GM12892 (cell line): Measurements from ENCODE around the gene MIXL1.

Source experiments
- POLR2A ChIP-seq: IDR thresholded peaks from 2 replicates; pipeline ENCODE4 v1.6.1; 2011; ENCODE audit warnings: low read depth, low read length, control low read depth
- POLR2AphosphoS5 ChIP-seq: IDR thresholded peaks from 2 replicates; pipeline ENCODE4 v1.6.1; 2011; ENCODE audit warnings: low read depth, low read length, control low read depth
- TAF1 ChIP-seq: IDR thresholded peaks from 2 replicates; pipeline ENCODE4 v1.6.1; 2011; ENCODE audit warnings: low read depth, mild to moderate bottlenecking, control low read depth, low read length, borderline replicate concordance

- TF ChIP-seq POLR2A (no peak), TAF1 (no peak), POLR2AphosphoS5 (no peak)
Measured at GRCh38 chr1:226236826-226237225, 13.4 kb downstream of the MIXL1 start.
